HEK293 (cell line): ENCODE data around the gene NFIX.
A peak's percentile ranks its signal among the peaks of the same experiment; 100 is the strongest.

ENCODE experiments used
- CTCF ChIA-PET: fragments of 350-600 bp; formaldehyde crosslinking; extraction: SDS; loops from one replicate; lab custom pipeline; 2021; ENCODE audit warnings: antibody characterized with exemption; lab: Yijun Ruan, JAX
- POLR2A ChIA-PET: fragments of 300-600 bp; formaldehyde crosslinking; extraction: SDS; loops from one replicate; lab custom pipeline; 2020; ENCODE audit warnings: antibody characterized with exemption, inconsistent platforms; lab: Yijun Ruan, JAX
- H3K27ac ChIP-seq: fragments of 200-500 bp; sonication (Bioruptor generic); 2 replicates; pipeline ENCODE4 v1.5.1; 2014; ENCODE audit warnings: low read depth, low read length, control low read depth, inconsistent platforms; ENCODE audit errors: extremely low read depth
- H3K36me3 ChIP-seq, 2 experiments: fragments of 200-500 bp in 1 of 2; sonication (Bioruptor generic) in 1 of 2; 1 replicate in 1 of 2; 2 replicates in 1 of 2; pipeline ENCODE4 v1.5.1; 2014 to 2017; ENCODE audit warnings: inconsistent platforms in 2 of 2, low read length in 2 of 2; ENCODE audit not compliant: control insufficient read depth in 2 of 2, insufficient read depth in 1 of 2
- H3K4me1 ChIP-seq: fragments of 200-500 bp; sonication (Bioruptor generic); 2 replicates; pipeline ENCODE4 v1.5.1; 2014; ENCODE audit warnings: mild to moderate bottlenecking, low read length, inconsistent platforms; ENCODE audit not compliant: control insufficient read depth, insufficient read depth
- H3K4me3 ChIP-seq: 2 replicates; pipeline ENCODE4 v1.5.1; 2011; ENCODE audit warnings: low read depth, mild to moderate bottlenecking, control low read depth, low read length, moderate library complexity
- H3K9me3 ChIP-seq: fragments of 200-500 bp; sonication (Bioruptor generic); 2 replicates; pipeline ENCODE4 v1.5.1; 2014; ENCODE audit warnings: low read depth, low read length, inconsistent platforms; ENCODE audit not compliant: control insufficient read depth, insufficient read depth
- BCL11A ChIP-seq: fragments of 450-650 bp; formaldehyde crosslinking; IDR thresholded peaks from 2 replicates; pipeline ENCODE4 v1.5.1; 2016; ENCODE audit warnings: low read depth, missing biosample characterization, missing genetic modification characterization
- BCL11B ChIP-seq: fragments of 450-650 bp; formaldehyde crosslinking; IDR thresholded peaks from 2 replicates; pipeline ENCODE4 v1.5.1; 2016; ENCODE audit warnings: low read depth, missing biosample characterization, missing genetic modification characterization
- GLIS2 ChIP-seq: fragments of 450-650 bp; formaldehyde crosslinking; IDR thresholded peaks from 2 replicates; pipeline ENCODE4 v1.5.1; 2016; ENCODE audit warnings: missing biosample characterization, missing genetic modification characterization
- PRDM4 ChIP-seq: fragments of 450-650 bp; formaldehyde crosslinking; IDR thresholded peaks from 2 replicates; pipeline ENCODE4 v1.5.1; 2017; ENCODE audit warnings: missing biosample characterization, missing genetic modification characterization
- ZBTB6 ChIP-seq: fragments of 450-650 bp; formaldehyde crosslinking; IDR thresholded peaks from 2 replicates; pipeline ENCODE4 v1.5.1; 2017; ENCODE audit warnings: missing biosample characterization, missing genetic modification characterization
- ZBTB7A ChIP-seq: fragments of 450-650 bp; formaldehyde crosslinking; IDR thresholded peaks from 2 replicates; pipeline ENCODE4 v1.5.1; 2016; ENCODE audit warnings: low read depth, missing biosample characterization, missing genetic modification characterization
- ZIC2 ChIP-seq: fragments of 450-650 bp; formaldehyde crosslinking; IDR thresholded peaks from 2 replicates; pipeline ENCODE4 v1.5.1; 2016; ENCODE audit warnings: missing biosample characterization, missing genetic modification characterization
- ZNF114 ChIP-seq: fragments of 450-650 bp; formaldehyde crosslinking; IDR thresholded peaks from 2 replicates; pipeline ENCODE4 v1.5.0; 2017; ENCODE audit warnings: missing biosample characterization, missing genetic modification characterization
- ZNF121 ChIP-seq: fragments of 450-650 bp; formaldehyde crosslinking; IDR thresholded peaks from 2 replicates; pipeline ENCODE4 v1.5.1; 2016; ENCODE audit warnings: missing biosample characterization, missing genetic modification characterization
- ZNF138 ChIP-seq: fragments of 450-650 bp; formaldehyde crosslinking; IDR thresholded peaks from 2 replicates; pipeline ENCODE4 v1.5.1; 2016; ENCODE audit warnings: missing biosample characterization, missing genetic modification characterization, borderline replicate concordance
- ZNF157 ChIP-seq: fragments of 450-650 bp; formaldehyde crosslinking; IDR thresholded peaks from 2 replicates; pipeline ENCODE4 v1.5.1; 2016; ENCODE audit warnings: missing biosample characterization, missing genetic modification characterization
- ZNF280C ChIP-seq: fragments of 450-650 bp; formaldehyde crosslinking; IDR thresholded peaks from 2 replicates; pipeline ENCODE4 v1.5.1; 2016; ENCODE audit warnings: missing biosample characterization, missing genetic modification characterization
- ZNF501 ChIP-seq: fragments of 450-650 bp; formaldehyde crosslinking; IDR thresholded peaks from 2 replicates; pipeline ENCODE4 v1.5.1; 2016; ENCODE audit warnings: missing biosample characterization, missing genetic modification characterization
- ZNF555 ChIP-seq: fragments of 450-650 bp; formaldehyde crosslinking; conservative IDR thresholded peaks from 2 replicates; pipeline ENCODE4 v1.5.1; 2017; ENCODE audit warnings: missing biosample characterization, mild to moderate bottlenecking, missing genetic modification characterization, inconsistent platforms
- ZNF692 ChIP-seq: fragments of 450-650 bp; formaldehyde crosslinking; IDR thresholded peaks from 2 replicates; pipeline ENCODE4 v1.5.1; 2016; ENCODE audit warnings: missing biosample characterization, missing genetic modification characterization
- ZNF792 ChIP-seq: fragments of 450-650 bp; formaldehyde crosslinking; IDR thresholded peaks from 2 replicates; pipeline ENCODE4 v1.5.1; 2016; ENCODE audit warnings: missing biosample characterization, missing genetic modification characterization
- ZNF830 ChIP-seq: fragments of 450-650 bp; IDR thresholded peaks from 2 replicates; pipeline ENCODE4 v1.5.0; 2018; ENCODE audit warnings: missing biosample characterization, missing genetic modification characterization, low read depth, mild to moderate bottlenecking, moderate library complexity

NFIX gene

GRCh38 chr19:13100841-13101589 is 105.7 kb downstream of the NFIX start (continued):
- TF ChIP-seq ZNF280C (tag by site-specific recombination), result no peak
- TF ChIP-seq ZNF555 (tag by site-specific recombination), result no peak
- peak; percentile 61 for TF ChIP-seq ZNF692 (tag by site-specific recombination)
- peak; percentile 51; the same call in 1 of the 2 replicates for TF ChIP-seq GLIS2

- TF ChIP-seq ZBTB6 (tag by site-specific recombination) (no peak), PRDM4 (tag by site-specific recombination) (no peak), ZNF138 (no peak), ZBTB7A (peak; percentile 42; the same call in 1 of the 2 replicates), ZNF114 (tag by site-specific recombination) (no peak), BCL11B (tag by site-specific recombination) (peak; percentile 98), BCL11A (tag by site-specific recombination) (peak; percentile 87), ZNF792 (no peak), ZNF157 (tag by site-specific recombination) (no peak), ZNF121 (tag by site-specific recombination) (peak; percentile 80)
- H3K4me1 ChIP-seq, result no peaks in the 10 kb centered on the region
- H3K27ac ChIP-seq, result no peak overlapping the region
- no peaks in the 10 kb centered on the region for H3K9me3 ChIP-seq
- ChIA-PET CTCF (interaction anchor here (0.7 to 1.5 kb wide), 2 partner anchors 136 to 137 kb away, joined by 3 to 11 read pairs; no protein-coding TSS in a partner anchor), POLR2A (interaction anchor here (1.2 kb wide), 1 partner anchor 54 kb away, joined by 3 read pairs; no protein-coding TSS in a partner anchor)
- no peak overlapping the region for H3K4me3 ChIP-seq
- H3K36me3 ChIP-seq, result peaks cover 0 to 31% of the 10 kb centered on the region in 2 experiments; a peak in 2 of 3 replicates
These were observed 106.5 kb downstream of the NFIX start for GRCh38 chr19:13101590-13102415.

- Histone ChIP-seq H3K4me3 (no peak overlapping the region), H3K4me1 (no peaks in the 10 kb centered on the region), H3K27ac (no peak overlapping the region), H3K9me3 (no peaks in the 10 kb centered on the region), H3K36me3 (peaks cover 0 to 34% of the 10 kb centered on the region in 2 experiments; a peak in 2 of 3 replicates)
- CTCF ChIA-PET, result no interaction called here
- POLR2A ChIA-PET, result no interaction called here
- no peak for TF ChIP-seq ZNF830
- TF ChIP-seq ZNF501, result no peak
- TF ChIP-seq ZIC2, result no peak
- TF ChIP-seq, all 188 proteins: peak for 0
These were observed 107.1 kb downstream of the NFIX start for GRCh38 chr19:13102416-13102665.
